Right cardiac atrium (tissue), 5 donors: Measurements from ENCODE around the gene BMPR1B. TPM values are rescaled to one million over a fixed set of nuclear protein-coding genes. Genes with fewer than 3 reads are reported as not detected.

Source experiments
- ATAC-seq, 2 donors: fragments of 200-7000 bp; cut with Tn5 transposase; one replicate each; pipeline versions ENCODE4 v1.8.0 to v1.9.1; 2020; ENCODE audit warnings: moderate library complexity in 2 of 2, mild to moderate bottlenecking in 1 of 2
- DNase-seq, 3 donors: peaks; one replicate each; pipeline ENCODE4 v3.0.0-alpha.2; 2020
- H3K27ac ChIP-seq: one replicate; pipeline ENCODE4 v1.5.1; 2013; ENCODE audit warnings: mild to moderate bottlenecking, low read length, control low read depth, moderate library complexity
- H3K27me3 ChIP-seq: one replicate; pipeline ENCODE4 v1.6.1; 2013; ENCODE audit not compliant: control insufficient read depth, insufficient read depth
- H3K4me1 ChIP-seq: one replicate; pipeline ENCODE4 v1.6.1; 2013; ENCODE audit warnings: low read length; ENCODE audit not compliant: control insufficient read depth, insufficient read depth
- H3K4me3 ChIP-seq: one replicate; pipeline ENCODE4 v1.5.1; 2013; ENCODE audit warnings: low read length, control low read depth
- H3K9me3 ChIP-seq: one replicate; pipeline ENCODE4 v1.6.1; 2013; ENCODE audit warnings: low read length; ENCODE audit not compliant: control insufficient read depth
- WGBS: extraction: QIAGEN DNeasy Blood & Tissue Kit; methylation state at CpG from one replicate; pipeline ENCODE4 v1.1.7; 2013; 5-methylcytosine and 5-hydroxymethylcytosine counted together
- intact Hi-C, 4 donors: fragments of 100-400 bp; cut with DNase I; formaldehyde crosslinking; loops; one replicate each; pipeline versions ENCODE4 v1.11.0 to v1.14.0; 2022 to 2023
- polyA plus RNA-seq: library from polyadenylated mRNA; stranded (reverse); fragments of 200-250 nt; gene quantifications from one replicate; pipeline ENCODE4 v1.2.3, GENCODE V29; 2013
- total RNA-seq, 4 donors: library from RNA; stranded (reverse); fragmentation: NEBNext Ultra II Directional; extraction: Animal tissue kit (Norgen Biotek cat#: 25700); gene quantifications; one replicate each; pipeline ENCODE4 v1.2.1, GENCODE V29; 2021
- donor health status: healthy with polysubstance abuse.
- donor health status: DM: no; HTN: yes; CAD: no.
- donor health status: DM: no; HTN: no; CAD: no.
- donor health status: DM: no; HTN: yes; CAD: no; lungs with severe emphysema.
- donor health status: DM: yes; HTN: yes; CAD: no.

Gene BMPR1B
- total and polyA plus RNA-seq, 5 donors = 0.20 to 1.5 (median 0.88) TPM

GRCh38 chr4:95188701-95189370 is 431.1 kb downstream of the BMPR1B start:
- ATAC-seq = no peak
- no peaks in the 10 kb centered on the region for H3K4me1 ChIP-seq
- DNase-seq = no peak
- no peaks in the 10 kb centered on the region for H3K9me3 ChIP-seq
- no peaks in the 10 kb centered on the region for H3K27me3 ChIP-seq
- H3K27ac ChIP-seq = no peak overlapping the region
- WGBS = 75% methylated on average over 5 of the region's 5 CpGs
- no peak overlapping the region for H3K4me3 ChIP-seq
- intact Hi-C loops = no loop called here

- Histone ChIP-seq H3K4me3 (no peak overlapping the region), H3K27ac (no peak overlapping the region), H3K4me1 (no peaks in the 10 kb centered on the region), H3K9me3 (no peaks in the 10 kb centered on the region), H3K27me3 (no peaks in the 10 kb centered on the region)
- no peak for ATAC-seq
- 70% methylated on average over 9 of the region's 9 CpGs for WGBS
- no peak for DNase-seq
- intact Hi-C loops = no loop called here
Observed at GRCh38 chr4:95190751-95191436, 433.1 kb downstream of the BMPR1B start.

- intact Hi-C loops = no loop called here
- H3K27ac ChIP-seq = no peak overlapping the region
- 95% methylated on average over 3 of the region's 3 CpGs for WGBS
- no peak for DNase-seq
- H3K4me3 ChIP-seq = no peak overlapping the region
- no peaks in the 10 kb centered on the region for H3K4me1 ChIP-seq
- ATAC-seq = no peak
- no peaks in the 10 kb centered on the region for H3K27me3 ChIP-seq
- no peaks in the 10 kb centered on the region for H3K9me3 ChIP-seq
Observed at GRCh38 chr4:95191537-95191936, 433.8 kb downstream of the BMPR1B start.

- Histone ChIP-seq H3K4me1 (no peaks in the 10 kb centered on the region), H3K27ac (no peak overlapping the region), H3K27me3 (no peaks in the 10 kb centered on the region), H3K4me3 (no peak overlapping the region), H3K9me3 (no peaks in the 10 kb centered on the region)
- intact Hi-C loops = no loop called here
- no peak for DNase-seq
- peak in 1 of 2 donors; percentile 33 for ATAC-seq
- WGBS = 49% methylated on average over 22 of the region's 22 CpGs
Observed at GRCh38 chr4:95193391-95194224, 435.9 kb downstream of the BMPR1B start.

GRCh38 chr4:95197353-95197752 is 439.6 kb downstream of the BMPR1B start:
- no peak for DNase-seq
- Histone ChIP-seq H3K27ac (no peak overlapping the region), H3K9me3 (no peaks in the 10 kb centered on the region), H3K4me3 (no peak overlapping the region), H3K27me3 (no peaks in the 10 kb centered on the region), H3K4me1 (no peaks in the 10 kb centered on the region)
- intact Hi-C loops = no loop called here
- WGBS = 74% methylated on average over 6 of the region's 6 CpGs
- ATAC-seq = no peak

- H3K27ac ChIP-seq = no peak overlapping the region
- H3K9me3 ChIP-seq = no peaks in the 10 kb centered on the region
- H3K27me3 ChIP-seq = no peaks in the 10 kb centered on the region
- intact Hi-C loops = no loop called here
- no peak for ATAC-seq
- no peaks in the 10 kb centered on the region for H3K4me1 ChIP-seq
- DNase-seq = no peak
- WGBS = 89% methylated on average over 7 of the region's 7 CpGs
- no peak overlapping the region for H3K4me3 ChIP-seq
Observed at GRCh38 chr4:95198961-95199360, 441.2 kb downstream of the BMPR1B start.

- Histone ChIP-seq H3K27me3 (no peaks in the 10 kb centered on the region), H3K9me3 (no peaks in the 10 kb centered on the region), H3K4me3 (no peak overlapping the region), H3K27ac (no peak overlapping the region), H3K4me1 (no peaks in the 10 kb centered on the region)
- intact Hi-C loops = no loop called here
- DNase-seq (peak in 2 of 3 donors; percentile 65 to 67), ATAC-seq (peak; percentile 37 to 76)
- WGBS = 60% methylated on average over 8 of the region's 8 CpGs
Observed at GRCh38 chr4:95204267-95204844, 446.6 kb downstream of the BMPR1B start.

GRCh38 chr4:95204873-95205272 is 447.1 kb downstream of the BMPR1B start:
- Histone ChIP-seq H3K27ac (no peak overlapping the region), H3K9me3 (no peaks in the 10 kb centered on the region), H3K4me1 (no peaks in the 10 kb centered on the region), H3K27me3 (no peaks in the 10 kb centered on the region), H3K4me3 (no peak overlapping the region)
- DNase-seq (no peak), ATAC-seq (no peak)
- intact Hi-C loops = no loop called here
- WGBS = 37% methylated on average over 5 of the region's 5 CpGs
